ENCODE data around the gene CTNNBL1.
"Not testable (repeated sequence)": the region's sequence is repeated elsewhere in the genome, so short reads cannot be mapped to it uniquely, and the experiment has no call there.

Gene CTNNBL1

DNA sequence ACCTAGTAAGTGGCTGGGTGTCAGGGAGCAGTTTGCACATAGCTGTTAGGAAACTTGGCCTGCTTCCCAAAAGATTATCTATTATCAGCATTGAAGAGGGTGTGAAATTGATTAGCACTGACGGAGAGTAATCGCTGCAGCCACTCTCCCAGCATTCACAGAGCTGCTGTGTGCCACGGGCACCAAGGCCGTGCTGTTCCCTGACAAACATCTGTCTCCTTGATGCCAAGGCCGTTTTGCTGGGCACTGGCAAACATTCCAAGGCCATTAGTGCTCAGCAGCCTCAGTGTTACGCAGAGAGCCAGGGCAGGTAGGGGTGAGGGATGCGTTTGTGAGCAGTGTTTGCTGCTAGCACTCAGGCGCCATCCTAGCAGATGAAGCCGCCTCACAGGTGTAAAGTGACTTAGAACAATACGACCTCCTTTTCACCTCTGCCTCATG, 151.4 kb downstream of the CTNNBL1 start:
- DNase-seq (no peak), ATAC-seq (replicated peaks) (no peak)
- peaks cover 41% of the 10 kb centered on the region for H3K36me3 Mint-ChIP-seq (ENCODE audit: insufficient read depth)
- no peak overlapping the region for H3K4me3 Mint-ChIP-seq
- no peaks in the 10 kb centered on the region for H3K27me3 Mint-ChIP-seq
- no peaks in the 10 kb centered on the region for H3K4me1 Mint-ChIP-seq (ENCODE audit: low read depth in 2 of 2)
- no peak overlapping the region for H3K27ac Mint-ChIP-seq
- no peaks in the 10 kb centered on the region for H3K9me3 Mint-ChIP-seq

DNA sequence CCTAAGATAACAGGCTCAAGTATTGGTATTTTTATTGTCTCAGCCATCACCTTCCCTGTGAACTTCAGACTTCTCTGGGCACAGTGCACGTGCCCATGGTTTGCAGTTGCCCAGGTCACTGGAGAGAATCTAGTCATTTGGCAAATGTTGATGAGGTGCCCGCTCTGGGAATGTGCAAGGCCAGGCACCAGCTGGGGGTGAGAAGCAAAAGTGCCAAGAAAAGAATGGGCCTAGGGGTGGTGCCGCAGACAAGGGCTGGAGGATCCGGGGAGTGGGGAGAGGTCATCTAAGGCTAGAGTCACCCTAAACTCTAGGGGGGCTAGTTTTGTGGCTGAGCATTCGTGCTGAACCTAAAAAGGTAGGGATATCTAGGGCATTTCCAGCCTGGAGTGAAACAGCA, 152.0 kb downstream of the CTNNBL1 start:
- Mint-ChIP-seq H3K27me3 (no peaks in the 10 kb centered on the region), H3K4me1 (ENCODE audit: low read depth in 2 of 2) (no peaks in the 10 kb centered on the region), H3K9me3 (no peaks in the 10 kb centered on the region), H3K36me3 (ENCODE audit: insufficient read depth) (peaks cover 37% of the 10 kb centered on the region), H3K4me3 (no peak overlapping the region), H3K27ac (no peak overlapping the region)
- DNase-seq = no peak
- no peak for ATAC-seq (replicated peaks)

DNA sequence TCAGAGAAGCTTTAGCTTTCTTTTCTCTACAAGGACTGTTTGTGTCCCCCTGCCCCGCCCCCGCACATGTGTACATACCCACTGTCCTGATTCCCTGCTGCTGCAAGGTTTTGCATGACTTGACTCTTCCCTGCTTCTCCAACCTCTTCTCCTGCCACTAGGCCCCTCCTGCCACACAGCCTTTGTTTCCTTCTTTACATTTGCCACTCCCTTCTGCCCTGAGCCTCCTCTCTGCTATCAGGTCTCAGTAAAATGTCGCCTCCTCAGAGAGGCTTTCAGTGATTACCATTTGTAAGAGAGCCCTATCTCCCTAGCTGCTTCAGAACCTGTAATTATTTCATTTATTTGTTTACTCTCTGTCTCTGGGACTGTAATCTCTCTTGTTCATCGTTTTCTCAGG, 152.7 kb downstream of the CTNNBL1 start:
- Mint-ChIP-seq H3K36me3 (ENCODE audit: insufficient read depth) (peaks cover 37% of the 10 kb centered on the region), H3K4me3 (no peak overlapping the region), H3K9me3 (no peaks in the 10 kb centered on the region), H3K27ac (no peak overlapping the region), H3K4me1 (ENCODE audit: low read depth in 2 of 2) (no peaks in the 10 kb centered on the region), H3K27me3 (no peaks in the 10 kb centered on the region)
- no peak for DNase-seq
- ATAC-seq (replicated peaks) = no peak

DNA sequence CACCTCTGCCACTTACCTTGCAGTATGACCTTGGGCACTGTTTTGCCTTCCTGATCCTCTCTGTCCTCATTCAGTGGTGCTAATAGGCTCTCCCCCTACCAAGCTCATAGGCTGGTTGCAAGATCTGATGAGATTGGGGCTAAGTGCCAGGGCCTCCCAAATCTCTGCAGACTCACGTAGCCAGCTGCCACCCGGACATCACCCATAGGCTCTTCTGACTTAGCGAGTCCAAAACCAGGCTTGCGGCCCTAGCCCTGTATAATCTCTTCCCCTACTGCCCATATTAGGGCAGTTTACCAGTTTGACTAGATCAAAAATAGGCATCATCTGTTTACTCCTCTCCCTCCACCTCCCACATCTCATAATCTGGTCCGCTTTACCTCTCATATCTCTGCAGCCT, 154.9 kb downstream of the CTNNBL1 start:
- Mint-ChIP-seq H3K4me1 (ENCODE audit: low read depth in 2 of 2) (no peaks in the 10 kb centered on the region), H3K9me3 (no peaks in the 10 kb centered on the region), H3K27me3 (no peaks in the 10 kb centered on the region), H3K36me3 (ENCODE audit: insufficient read depth) (peaks cover 26% of the 10 kb centered on the region), H3K27ac (peak overlapping the region in 1 of 2 donors; percentile 33), H3K4me3 (no peak overlapping the region)
- ATAC-seq (replicated peaks) = no peak
- no peak for DNase-seq

DNA sequence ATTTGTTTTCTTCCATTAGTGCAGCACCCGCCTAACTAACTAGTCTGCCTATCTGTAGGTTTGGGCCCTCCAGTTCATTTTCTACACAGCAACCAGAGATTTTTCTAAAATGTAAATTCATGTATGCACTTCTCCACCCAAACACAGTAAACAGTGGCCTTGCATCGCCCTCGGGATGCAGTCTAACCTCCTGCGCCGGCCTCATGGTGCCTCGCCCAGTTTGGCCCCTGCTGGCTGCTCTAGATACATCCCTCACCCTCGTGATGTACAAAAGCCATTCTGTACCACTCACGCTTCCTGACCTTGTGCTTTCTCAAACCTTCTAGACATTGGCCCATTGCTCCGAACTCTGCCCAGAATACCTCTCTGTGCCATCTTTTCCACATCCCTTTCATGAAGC, 155.3 kb downstream of the CTNNBL1 start:
- no peak for DNase-seq
- no peaks in the 10 kb centered on the region for H3K27me3 Mint-ChIP-seq
- H3K4me3 Mint-ChIP-seq = no peak overlapping the region
- no peak overlapping the region for H3K27ac Mint-ChIP-seq
- no peaks in the 10 kb centered on the region for H3K9me3 Mint-ChIP-seq
- H3K4me1 Mint-ChIP-seq (ENCODE audit: low read depth in 2 of 2) = no peaks in the 10 kb centered on the region
- peaks cover 26% of the 10 kb centered on the region for H3K36me3 Mint-ChIP-seq (ENCODE audit: insufficient read depth)
- ATAC-seq (replicated peaks) = no peak

DNA sequence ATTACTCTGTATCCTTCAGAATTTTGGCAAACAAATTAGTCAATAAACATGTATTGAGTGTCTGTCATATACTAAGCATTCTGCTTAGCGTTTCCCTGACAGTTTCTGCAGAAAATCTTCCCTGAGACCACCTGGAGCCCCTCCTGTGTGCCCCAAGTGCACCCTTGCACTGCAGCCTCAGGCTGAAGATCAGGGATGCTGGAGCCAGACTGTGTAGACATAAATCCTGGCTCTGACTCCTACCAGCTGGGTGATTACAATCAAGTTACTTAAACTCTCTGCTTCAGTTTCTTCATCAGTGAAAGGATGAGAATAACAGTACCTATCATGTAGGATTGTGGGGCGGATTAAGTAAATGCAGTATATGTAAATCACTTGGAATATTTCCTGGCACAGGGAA, 155.7 kb downstream of the CTNNBL1 start:
- Mint-ChIP-seq H3K36me3 (ENCODE audit: insufficient read depth) (peaks cover 22% of the 10 kb centered on the region), H3K27ac (no peak overlapping the region), H3K4me1 (ENCODE audit: low read depth in 2 of 2) (no peaks in the 10 kb centered on the region), H3K27me3 (no peaks in the 10 kb centered on the region), H3K9me3 (no peaks in the 10 kb centered on the region), H3K4me3 (no peak overlapping the region)
- DNase-seq = no peak
- no peak for ATAC-seq (replicated peaks)

DNA sequence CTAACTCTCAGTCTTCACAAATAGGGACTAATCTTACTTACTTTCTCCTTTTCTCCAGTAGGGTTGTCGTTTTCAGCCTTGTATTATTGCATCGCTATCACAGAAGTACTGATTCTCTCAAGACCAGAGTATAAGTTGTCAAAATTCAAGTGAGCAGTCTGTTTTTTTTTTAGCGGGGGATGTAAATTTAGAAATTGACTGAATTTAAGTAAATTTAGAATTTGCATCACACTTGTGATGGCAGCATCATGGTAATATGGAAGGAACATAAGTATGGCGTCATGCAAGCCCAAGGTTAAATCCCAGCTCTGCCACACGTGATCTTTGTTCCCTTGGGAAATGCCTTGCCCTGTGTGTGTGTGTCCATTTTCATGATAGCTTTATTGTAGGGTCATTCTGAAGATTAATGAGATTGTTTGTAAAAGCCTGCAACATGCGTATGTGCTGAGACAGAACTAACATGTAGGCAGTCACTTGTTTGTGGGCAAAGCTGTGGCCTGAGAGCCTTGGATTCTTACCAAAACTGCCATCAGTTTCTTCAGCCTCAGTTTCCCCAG, 156.3 kb downstream of the CTNNBL1 start:
- DNase-seq = no peak
- H3K9me3 Mint-ChIP-seq = no peaks in the 10 kb centered on the region
- ATAC-seq (replicated peaks) = no peak
- no peaks in the 10 kb centered on the region for H3K27me3 Mint-ChIP-seq
- no peaks in the 10 kb centered on the region for H3K4me1 Mint-ChIP-seq (ENCODE audit: low read depth in 2 of 2)
- H3K36me3 Mint-ChIP-seq (ENCODE audit: insufficient read depth) = peaks cover 20% of the 10 kb centered on the region
- H3K4me3 Mint-ChIP-seq = no peak overlapping the region
- H3K27ac Mint-ChIP-seq = no peak overlapping the region

DNA sequence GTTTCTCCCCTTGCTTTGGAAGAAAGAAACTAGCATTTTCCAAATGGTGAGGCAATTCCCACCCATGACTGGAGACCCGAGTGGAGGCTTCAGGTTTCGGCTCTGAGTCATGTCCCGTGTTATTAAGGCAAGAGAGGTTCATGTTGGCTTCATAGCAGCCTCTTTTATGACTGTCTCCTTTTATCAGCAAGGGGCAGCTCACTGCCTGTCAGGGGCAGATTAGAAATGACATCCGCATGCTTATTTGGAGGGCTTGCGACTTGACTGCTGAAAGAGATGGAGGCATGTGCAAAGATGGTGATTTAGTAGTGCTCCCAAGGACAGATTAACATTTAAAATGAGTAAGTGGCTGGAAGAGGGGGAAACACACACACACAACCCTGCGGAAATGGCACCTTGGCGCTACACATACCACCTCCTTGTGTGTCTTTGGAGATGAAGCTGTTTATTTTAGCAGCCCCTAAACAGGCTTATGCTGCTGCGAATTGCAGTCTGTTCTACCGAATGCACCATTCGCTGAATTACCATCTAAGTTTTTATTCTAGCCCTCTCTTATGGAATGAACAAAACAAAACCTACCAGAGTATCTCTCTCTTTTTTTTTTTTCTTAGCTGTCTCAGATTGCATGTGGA, 157.0 kb downstream of the CTNNBL1 start:
- H3K27me3 Mint-ChIP-seq = no peaks in the 10 kb centered on the region
- H3K27ac Mint-ChIP-seq = no peak overlapping the region
- H3K4me3 Mint-ChIP-seq = no peak overlapping the region
- DNase-seq (no peak), ATAC-seq (replicated peaks) (no peak)
- no peaks in the 10 kb centered on the region for H3K9me3 Mint-ChIP-seq
- peaks cover 20% of the 10 kb centered on the region for H3K36me3 Mint-ChIP-seq (ENCODE audit: insufficient read depth)
- no peaks in the 10 kb centered on the region for H3K4me1 Mint-ChIP-seq (ENCODE audit: low read depth in 2 of 2)

DNA sequence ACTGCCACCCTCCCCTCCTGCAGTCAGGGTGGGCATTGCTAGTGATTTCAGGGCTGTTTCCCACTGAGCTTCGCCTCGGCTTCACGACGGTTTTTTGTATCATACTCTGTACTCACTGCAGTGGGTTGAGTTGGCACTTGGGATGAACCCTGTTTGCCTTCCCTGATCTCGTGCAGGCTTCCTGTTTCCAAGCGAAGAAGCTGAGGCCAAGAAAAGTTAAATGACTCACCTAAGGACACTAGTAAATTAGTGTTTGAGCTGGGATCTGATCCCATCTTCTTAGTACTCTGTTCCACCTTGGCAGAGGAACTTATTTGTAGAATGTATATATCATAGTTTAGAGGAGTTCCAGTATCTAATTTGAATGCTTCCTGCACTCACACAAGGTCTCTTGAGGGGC, 158.8 kb downstream of the CTNNBL1 start:
- Mint-ChIP-seq H3K36me3 (ENCODE audit: insufficient read depth) (peaks cover 14% of the 10 kb centered on the region), H3K4me3 (no peak overlapping the region), H3K4me1 (ENCODE audit: low read depth in 2 of 2) (no peaks in the 10 kb centered on the region), H3K9me3 (no peaks in the 10 kb centered on the region), H3K27ac (no peak overlapping the region), H3K27me3 (no peaks in the 10 kb centered on the region)
- DNase-seq (no peak), ATAC-seq (replicated peaks) (no peak)

DNA sequence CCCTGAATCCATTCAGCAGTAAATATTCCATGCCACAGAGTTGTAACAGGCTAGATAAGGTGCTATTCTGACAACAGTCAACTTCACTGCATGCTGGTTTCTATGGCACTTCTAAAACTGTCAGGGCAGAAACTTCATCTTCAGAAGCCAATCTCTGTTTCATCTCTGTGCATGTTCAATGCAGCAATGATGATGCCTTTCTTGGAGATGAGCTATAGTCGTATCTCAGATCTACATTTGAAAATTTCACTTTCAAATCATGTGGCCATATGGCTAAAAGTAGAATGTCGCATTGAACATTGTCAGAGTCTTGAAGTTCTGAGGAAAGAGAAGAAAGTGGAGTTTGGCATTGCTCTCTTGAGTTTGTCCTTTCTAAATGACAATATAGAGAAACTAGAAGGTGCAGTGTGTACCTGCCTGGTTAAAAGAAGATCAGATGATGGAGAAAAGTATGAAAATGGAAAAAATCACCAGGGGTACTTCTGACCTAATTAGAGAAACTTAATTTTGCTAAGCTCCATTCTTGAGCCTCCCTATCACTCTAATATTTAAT, 160.1 kb downstream of the CTNNBL1 start:
- H3K27ac Mint-ChIP-seq = peak overlapping the region in 1 of 2 donors; percentile 30
- ATAC-seq (replicated peaks) = no peak

DNA sequence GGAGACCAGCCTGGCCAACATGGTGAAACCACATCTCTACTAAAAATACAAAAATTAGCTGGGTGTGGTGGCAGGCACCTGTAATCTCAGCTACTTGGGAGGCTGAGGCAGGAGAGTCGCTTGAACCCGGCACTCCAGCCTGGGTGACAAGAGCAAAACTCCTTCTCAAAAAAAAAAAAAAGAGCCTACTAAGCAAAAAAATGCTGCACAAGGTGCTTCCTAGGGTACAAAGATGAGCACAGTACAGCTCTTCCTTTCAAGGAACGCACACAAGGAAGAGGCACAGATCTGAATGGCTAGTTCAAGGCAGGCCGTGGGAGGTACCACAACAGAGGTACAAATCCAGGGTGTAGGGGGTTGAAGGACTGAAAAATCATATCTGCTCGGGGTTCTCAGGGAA, 162.2 kb downstream of the CTNNBL1 start:
- peaks cover 11% of the 10 kb centered on the region for H3K36me3 Mint-ChIP-seq (ENCODE audit: insufficient read depth)
- H3K27ac Mint-ChIP-seq; H3K4me3 Mint-ChIP-seq; H3K27me3 Mint-ChIP-seq; H3K9me3 Mint-ChIP-seq; DNase-seq; ATAC-seq (replicated peaks); H3K4me1 Mint-ChIP-seq (ENCODE audit: low read depth in 2 of 2): not testable (repeated sequence)

More for the DNA sequence above, 160.1 kb downstream of the CTNNBL1 start:
- Mint-ChIP-seq H3K9me3 (no peaks in the 10 kb centered on the region), H3K36me3 (ENCODE audit: insufficient read depth) (peaks cover 6% of the 10 kb centered on the region), H3K4me1 (ENCODE audit: low read depth in 2 of 2) (no peaks in the 10 kb centered on the region), H3K4me3 (no peak overlapping the region), H3K27me3 (no peaks in the 10 kb centered on the region)
- no peak for DNase-seq

DNA sequence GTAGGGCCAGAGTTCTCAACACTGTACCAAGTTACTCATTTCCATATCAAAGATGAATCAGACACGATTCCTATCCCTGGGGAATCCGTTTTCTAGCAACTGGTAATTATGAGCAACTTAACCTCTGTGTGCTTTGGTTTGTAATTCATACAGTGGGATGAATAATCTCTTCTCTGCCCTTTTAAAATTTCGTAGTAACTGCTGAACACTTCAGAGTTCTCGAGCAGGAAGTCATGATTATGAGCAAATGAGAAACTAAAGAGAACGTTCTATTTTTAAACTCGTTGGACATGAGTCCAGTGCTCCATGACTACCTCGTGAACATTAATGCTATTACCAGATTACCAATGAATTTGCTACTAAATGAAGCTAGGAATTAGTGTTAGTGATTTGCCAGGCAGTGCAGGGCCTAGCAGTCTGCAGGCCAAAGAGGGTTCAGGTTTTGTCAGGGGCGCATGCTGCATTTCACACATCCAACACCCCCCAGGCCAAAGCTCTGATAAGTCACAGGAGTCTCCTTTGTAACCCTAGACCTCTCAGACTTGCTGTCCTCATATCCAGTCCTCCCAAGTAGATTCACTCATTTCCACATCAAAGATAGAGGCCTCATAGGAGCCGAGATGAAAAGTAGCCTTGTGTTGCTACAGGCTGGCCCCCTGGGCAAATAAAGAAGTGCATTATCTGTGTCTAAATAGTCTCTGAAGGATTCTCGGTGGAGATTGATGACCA, 163.3 kb downstream of the CTNNBL1 start:
- Mint-ChIP-seq H3K27ac (no peak overlapping the region), H3K4me1 (ENCODE audit: low read depth in 2 of 2) (no peaks in the 10 kb centered on the region), H3K4me3 (no peak overlapping the region), H3K9me3 (no peaks in the 10 kb centered on the region), H3K36me3 (ENCODE audit: insufficient read depth) (peaks cover 19% of the 10 kb centered on the region), H3K27me3 (no peaks in the 10 kb centered on the region)
- no peak for ATAC-seq (replicated peaks)
- DNase-seq = no peak

DNA sequence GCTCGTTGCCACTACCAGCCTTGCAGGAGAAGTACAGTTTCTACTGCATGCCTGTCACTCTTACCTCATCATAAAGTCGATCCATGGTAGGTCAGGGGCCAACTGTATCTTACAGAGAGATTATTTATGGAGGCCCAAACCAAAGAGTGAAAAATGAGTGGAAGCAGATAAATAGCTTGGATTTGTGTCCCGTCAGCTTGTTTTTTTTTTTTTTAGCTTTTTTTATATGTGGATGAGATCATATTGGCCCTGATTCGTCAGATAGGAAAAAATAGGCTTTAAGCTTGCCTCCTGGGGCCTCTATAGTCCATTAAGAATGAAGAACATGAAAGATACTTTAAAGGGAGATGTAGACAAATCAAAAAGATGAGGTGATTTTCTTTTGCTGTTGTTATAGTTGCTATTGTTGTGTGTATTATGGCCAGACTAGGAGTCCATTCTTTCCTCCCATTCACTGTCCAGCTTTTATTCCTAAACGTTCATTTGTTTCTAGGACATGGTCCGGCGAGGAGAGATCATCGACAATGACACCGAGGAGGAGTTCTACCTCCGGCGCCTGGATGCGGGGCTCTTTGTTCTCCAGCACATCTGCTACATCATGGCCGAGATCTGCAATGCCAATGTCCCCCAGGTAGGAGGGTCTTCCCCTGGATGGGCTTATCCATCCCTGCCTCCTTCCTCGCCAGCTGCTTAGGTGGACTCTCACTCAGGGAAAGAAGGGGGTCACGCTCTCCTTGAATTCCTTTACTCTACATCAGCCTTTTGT, 165.8 kb downstream of the CTNNBL1 start:
- Mint-ChIP-seq H3K27me3 (no peaks in the 10 kb centered on the region), H3K4me3 (no peak overlapping the region), H3K27ac (no peak overlapping the region), H3K36me3 (ENCODE audit: insufficient read depth) (peaks cover 26% of the 10 kb centered on the region), H3K4me1 (ENCODE audit: low read depth in 2 of 2) (no peaks in the 10 kb centered on the region), H3K9me3 (no peaks in the 10 kb centered on the region)
- DNase-seq (no peak), ATAC-seq (replicated peaks) (no peak)
